Body of pancreas (tissue), 4 donors: ENCODE results near the gene RGS13. TPM values are rescaled to one million over a fixed set of nuclear protein-coding genes. Genes with fewer than 3 reads are reported as not detected.

Source experiments
- ATAC-seq: fragments of 150-250 bp; one replicate; pipeline ENCODE4 v1.9.1; 2016
- DNase-seq, 4 donors: peaks; one replicate each; pipeline ENCODE4 v3.0.0-alpha.2; 2019
- H3K27ac ChIP-seq, 4 donors: fragments of 200-600 bp; sonication (generic); 1 replicate in 3 of 4; 2 replicates in 1 of 4; pipeline versions ENCODE4 v1.5.1 to v1.6.1; 2016 to 2019; ENCODE audit warnings: mild to moderate bottlenecking in 1 of 4, mixed read lengths in 1 of 4, moderate library complexity in 1 of 4
- H3K27me3 ChIP-seq, 2 donors: fragments of 200-600 bp; sonication (generic); one replicate each; pipeline ENCODE4 v1.6.0; 2016; ENCODE audit warnings: mild to moderate bottlenecking in 1 of 2
- H3K36me3 ChIP-seq, 2 donors: fragments of 200-600 bp; sonication (generic); replicated peaks in 1 of 2; 2 replicates each; pipeline ENCODE4 v1.5.1; 2016; ENCODE audit warnings: low read depth in 2 of 2; ENCODE audit not compliant: insufficient read depth in 1 of 2
- H3K4me1 ChIP-seq: fragments of 200-600 bp; sonication (generic); one replicate; pipeline ENCODE4 v1.6.0; 2016
- H3K4me3 ChIP-seq, 2 donors: fragments of 200-600 bp; sonication (generic); 1 replicate in 1 of 2; 2 replicates in 1 of 2; pipeline ENCODE4 v1.5.1; 2016 to 2019
- H3K9me3 ChIP-seq, 3 donors: fragments of 200-600 bp; sonication (generic); 1 replicate in 2 of 3; 2 replicates in 1 of 3; pipeline ENCODE4 v1.5.1; 2016
- POLR2A ChIP-seq, 3 donors: fragments of 450-650 bp; IDR thresholded peaks; one replicate each; pipeline ENCODE4 v1.6.1; 2016; ENCODE audit warnings: antibody characterized with exemption in 3 of 3, mild to moderate bottlenecking in 2 of 3
- whole genome bisulfite sequencing, 2 donors: methylation state at CpG; one replicate each; pipeline ENCODE4 v1.1.5; 2017; 5-methylcytosine and 5-hydroxymethylcytosine counted together
- intact Hi-C: fragments of 100-400 bp; cut with DNase I; formaldehyde crosslinking; loops from one replicate; pipeline ENCODE4 v1.15.1; 2023
- total RNA-seq, 2 donors: library from RNA; depleted of rRNA; stranded (reverse); fragments of >200 nt; gene quantifications; one replicate each; pipeline ENCODE4 v1.1.0, GENCODE V29; 2016
- TF ChIP-seq, protein P1 (sequence below), 7 experiments: fragments of 450-650 bp in 4 of 7; fragments of 200-600 bp in 3 of 7; sonication (generic) in 3 of 7; IDR thresholded peaks; one replicate each; pipeline ENCODE4 v1.5.1; 2016 to 2019; ENCODE audit warnings: antibody characterized with exemption in 7 of 7

The RGS13 gene
- total RNA-seq, 2 donors from 2014 or later: 4.9 TPM; not detected in 1

DNA sequence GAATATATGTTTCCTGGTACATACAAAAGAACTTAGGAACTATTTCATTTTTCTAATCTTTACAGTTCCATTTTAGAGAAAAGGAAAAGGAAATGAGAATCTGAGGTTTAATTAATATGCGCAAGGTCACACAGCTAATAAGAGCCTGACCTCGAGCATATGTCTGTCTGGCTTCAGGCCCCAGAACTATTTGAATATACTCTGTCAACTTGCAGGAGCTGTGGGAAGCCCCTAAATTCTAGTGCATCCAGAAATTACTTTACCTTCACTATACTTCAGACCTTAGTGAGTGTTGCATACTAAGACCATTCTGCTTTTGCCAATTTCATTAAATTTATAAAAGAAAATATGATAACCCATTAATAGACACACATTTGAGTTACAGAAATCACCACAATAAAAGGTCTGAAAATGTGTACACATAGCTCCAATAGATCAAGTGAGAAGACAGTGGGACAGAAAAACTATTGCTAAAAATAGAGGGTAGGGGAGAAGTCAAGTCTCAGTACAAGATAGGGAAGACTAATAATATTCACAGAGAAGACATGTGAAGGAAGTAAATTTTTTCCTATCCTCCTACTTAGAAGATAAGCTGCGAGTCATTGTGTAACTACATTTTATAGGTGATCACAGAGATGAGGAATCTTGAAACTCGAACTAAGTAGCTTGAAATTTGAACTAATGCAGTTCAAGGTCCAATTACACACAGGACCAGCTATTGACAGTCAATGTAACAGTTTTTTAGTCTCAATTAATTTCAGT lies 3.8 kb downstream of the RGS13 start:
- no peaks in the 10 kb centered on the region for H3K36me3 ChIP-seq
- DNase-seq: no peak
- no peaks in the 10 kb centered on the region for H3K4me1 ChIP-seq
- H3K27me3 ChIP-seq: no peaks in the 10 kb centered on the region
- H3K4me3 ChIP-seq: no peak overlapping the region
- ATAC-seq: no peak
- H3K27ac ChIP-seq: no peak overlapping the region
- no peaks in the 10 kb centered on the region for H3K9me3 ChIP-seq
- WGBS, 2 donors: 38 to 53% methylated on average over 4 of the region's 4 CpGs
- intact Hi-C loops: no loop called here
- no peak for TF ChIP-seq POLR2A (IDR thresholded peaks at IDR 0.05)
- TF ChIP-seq, protein P1, sequence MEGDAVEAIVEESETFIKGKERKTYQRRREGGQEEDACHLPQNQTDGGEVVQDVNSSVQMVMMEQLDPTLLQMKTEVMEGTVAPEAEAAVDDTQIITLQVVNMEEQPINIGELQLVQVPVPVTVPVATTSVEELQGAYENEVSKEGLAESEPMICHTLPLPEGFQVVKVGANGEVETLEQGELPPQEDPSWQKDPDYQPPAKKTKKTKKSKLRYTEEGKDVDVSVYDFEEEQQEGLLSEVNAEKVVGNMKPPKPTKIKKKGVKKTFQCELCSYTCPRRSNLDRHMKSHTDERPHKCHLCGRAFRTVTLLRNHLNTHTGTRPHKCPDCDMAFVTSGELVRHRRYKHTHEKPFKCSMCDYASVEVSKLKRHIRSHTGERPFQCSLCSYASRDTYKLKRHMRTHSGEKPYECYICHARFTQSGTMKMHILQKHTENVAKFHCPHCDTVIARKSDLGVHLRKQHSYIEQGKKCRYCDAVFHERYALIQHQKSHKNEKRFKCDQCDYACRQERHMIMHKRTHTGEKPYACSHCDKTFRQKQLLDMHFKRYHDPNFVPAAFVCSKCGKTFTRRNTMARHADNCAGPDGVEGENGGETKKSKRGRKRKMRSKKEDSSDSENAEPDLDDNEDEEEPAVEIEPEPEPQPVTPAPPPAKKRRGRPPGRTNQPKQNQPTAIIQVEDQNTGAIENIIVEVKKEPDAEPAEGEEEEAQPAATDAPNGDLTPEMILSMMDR (IDR thresholded peaks at IDR 0.05): no peak

DNA sequence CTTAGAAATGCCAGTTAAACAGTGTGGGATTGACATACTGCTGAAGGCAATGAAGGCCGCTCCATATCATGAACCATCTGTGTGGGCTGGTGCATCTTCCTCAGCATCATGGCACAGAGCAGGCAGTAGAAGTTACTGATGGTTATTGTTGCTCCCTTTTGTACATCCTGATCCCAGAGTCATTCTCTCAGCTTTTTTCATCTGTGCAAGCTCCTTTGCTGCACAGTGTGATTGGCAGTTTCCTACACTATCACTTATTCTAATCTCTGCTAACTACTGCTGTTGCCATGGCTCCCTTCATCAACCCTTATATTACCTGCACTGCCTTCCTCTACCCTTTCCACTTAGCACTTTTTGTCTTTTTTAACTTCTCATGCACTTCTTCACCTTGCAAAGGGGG lies 16.2 kb downstream of the RGS13 start:
- WGBS, 2 donors: 92 to 100% methylated on average over 1 of the region's 1 CpG
- Histone ChIP-seq H3K9me3 (no peaks in the 10 kb centered on the region), H3K4me3 (no peak overlapping the region), H3K4me1 (no peaks in the 10 kb centered on the region), H3K27ac (no peak overlapping the region), H3K27me3 (no peaks in the 10 kb centered on the region), H3K36me3 (no peaks in the 10 kb centered on the region)
- intact Hi-C loops: no loop called here
- DNase-seq (no peak), ATAC-seq (no peak)
- no peak for TF ChIP-seq POLR2A (IDR thresholded peaks at IDR 0.05)
- TF ChIP-seq, protein P1 (IDR thresholded peaks at IDR 0.05): no peak

DNA sequence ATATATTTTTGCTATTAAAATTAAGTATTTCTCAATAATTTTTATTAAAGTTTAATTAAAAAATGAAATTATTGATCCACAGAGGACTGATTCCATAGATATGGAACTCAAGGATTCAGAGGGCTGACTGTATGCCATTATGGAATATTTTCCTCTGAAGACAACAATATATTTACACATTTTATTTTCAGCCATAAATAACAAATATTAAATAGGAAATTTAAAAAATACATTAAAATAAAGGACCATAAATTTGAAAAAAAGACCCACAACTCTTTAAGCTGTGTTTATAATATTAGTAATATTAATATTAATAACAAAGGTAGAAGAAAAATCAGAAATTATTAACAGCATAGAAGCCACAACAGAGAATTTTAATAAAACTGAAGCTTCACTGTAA lies 18.2 kb downstream of the RGS13 start:
- intact Hi-C loops: no loop called here
- no peak for TF ChIP-seq POLR2A (IDR thresholded peaks at IDR 0.05)
- TF ChIP-seq, protein P1 (IDR thresholded peaks at IDR 0.05): no peak
- DNase-seq: no peak
- no peak for ATAC-seq
- no peaks in the 10 kb centered on the region for H3K27me3 ChIP-seq
- no peaks in the 10 kb centered on the region for H3K9me3 ChIP-seq
- no peak overlapping the region for H3K4me3 ChIP-seq
- no peaks in the 10 kb centered on the region for H3K4me1 ChIP-seq
- no peak overlapping the region for H3K27ac ChIP-seq
- H3K36me3 ChIP-seq: no peaks in the 10 kb centered on the region

DNA sequence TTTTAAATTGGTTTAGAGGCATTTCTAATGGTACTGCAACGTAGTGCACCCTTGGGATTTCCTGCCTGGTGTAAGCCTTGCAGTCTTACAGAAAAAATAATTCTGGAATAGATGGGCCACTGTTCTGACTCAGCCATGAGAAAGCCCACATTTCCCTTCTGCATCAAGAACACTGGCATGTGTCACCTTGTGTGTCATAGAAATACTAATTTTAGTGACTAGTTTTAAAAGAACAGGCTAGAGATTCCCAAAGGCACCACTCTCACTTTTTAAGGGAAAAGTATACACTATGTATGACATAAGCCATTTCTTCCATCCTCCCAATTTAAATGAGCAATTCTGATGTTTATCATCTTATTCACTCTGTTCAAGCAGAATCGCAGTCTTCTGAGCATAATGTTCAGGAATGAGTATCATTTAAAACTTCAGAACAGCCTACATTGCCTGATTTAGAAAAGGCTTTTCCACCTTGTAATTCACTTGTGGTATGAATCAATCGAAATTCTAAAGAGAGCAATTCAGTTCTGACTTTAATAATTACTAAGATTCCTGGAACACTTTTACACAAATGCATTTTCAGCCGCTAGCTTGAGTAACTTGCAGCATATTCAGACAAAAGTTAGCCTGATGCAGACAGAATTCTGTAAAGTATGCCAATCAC lies 18.8 kb downstream of the RGS13 start:
- Histone ChIP-seq H3K27me3 (no peaks in the 10 kb centered on the region), H3K4me1 (no peaks in the 10 kb centered on the region), H3K9me3 (no peaks in the 10 kb centered on the region), H3K36me3 (no peaks in the 10 kb centered on the region), H3K27ac (no peak overlapping the region), H3K4me3 (no peak overlapping the region)
- no peak for DNase-seq
- ATAC-seq: no peak
- no peak for TF ChIP-seq POLR2A (IDR thresholded peaks at IDR 0.05)
- TF ChIP-seq, protein P1 (IDR thresholded peaks at IDR 0.05): no peak
- intact Hi-C loops: no loop called here
- WGBS, 2 donors: 61 to 63% methylated on average over 4 of the region's 4 CpGs
